NCI-H510A treated with DMSO at 0.1 percent for 48 hours (cell line): ENCODE results near the gene UGT1A8.

Experiments used
- DNase-seq: peaks from one replicate; lab custom pipeline; 2025; lab: John Stamatoyannopoulos, UW

UGT1A8 gene

DNA sequence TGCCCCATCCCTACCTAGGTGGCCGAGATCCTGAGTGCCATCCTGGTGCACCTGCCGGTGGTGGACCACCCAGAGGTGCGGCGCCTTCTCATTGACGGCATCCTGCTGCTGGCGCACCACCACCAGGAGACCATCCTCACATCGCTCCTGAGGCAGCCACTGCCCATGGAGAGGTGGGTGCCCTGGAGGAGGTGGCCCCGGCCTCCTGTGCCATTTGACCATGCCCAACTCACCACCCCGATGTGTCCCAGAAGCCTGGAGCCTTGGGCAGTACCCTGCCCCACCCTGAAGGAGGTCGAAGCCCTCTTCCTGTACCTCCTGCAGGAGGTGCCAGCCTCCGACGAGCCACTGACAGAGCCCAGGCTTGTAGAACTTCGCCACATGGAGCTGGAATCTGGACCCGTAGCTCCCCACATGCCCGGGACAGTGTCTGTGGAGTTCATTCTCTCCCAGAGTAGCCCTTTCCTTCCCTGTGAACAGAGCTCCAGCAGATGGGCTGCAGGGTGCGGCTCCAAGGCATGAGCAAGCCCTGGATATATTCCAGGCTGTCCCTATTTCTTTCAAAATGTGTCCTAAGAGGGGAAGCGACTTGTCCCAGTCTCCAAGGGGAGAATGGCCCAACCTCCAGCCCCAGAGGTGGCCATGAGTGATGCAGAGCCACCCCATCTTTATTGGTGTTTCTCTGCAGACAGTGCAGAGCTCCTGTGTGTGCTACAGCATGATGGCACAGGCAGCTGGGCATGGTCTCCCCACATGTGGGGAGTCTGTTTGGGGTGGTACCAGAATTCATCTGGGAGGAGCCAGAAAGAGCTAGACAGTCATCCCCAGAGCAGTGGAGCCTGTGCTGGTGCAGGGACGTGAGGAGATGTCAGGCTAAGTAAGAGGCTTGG, 202.7 kb downstream of the UGT1A8 start:
- no peak for DNase-seq

DNA sequence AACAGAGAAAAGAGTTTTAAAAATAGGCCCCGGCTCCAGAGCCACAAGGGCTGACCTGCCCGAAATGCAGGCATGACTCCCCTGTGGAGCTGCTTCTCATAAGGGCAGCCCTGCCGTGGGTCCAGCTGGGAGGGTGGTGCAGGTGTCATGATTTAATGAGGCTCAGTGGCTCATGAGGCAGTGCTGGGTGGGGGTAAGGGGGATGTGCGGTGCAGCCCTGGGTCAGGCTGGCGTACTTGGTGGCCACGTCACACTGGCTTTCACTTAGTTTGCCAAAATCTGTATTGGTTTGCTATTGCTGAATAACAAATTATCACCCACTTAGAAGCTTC, 203.3 kb downstream of the UGT1A8 start:
- no peak for DNase-seq

DNA sequence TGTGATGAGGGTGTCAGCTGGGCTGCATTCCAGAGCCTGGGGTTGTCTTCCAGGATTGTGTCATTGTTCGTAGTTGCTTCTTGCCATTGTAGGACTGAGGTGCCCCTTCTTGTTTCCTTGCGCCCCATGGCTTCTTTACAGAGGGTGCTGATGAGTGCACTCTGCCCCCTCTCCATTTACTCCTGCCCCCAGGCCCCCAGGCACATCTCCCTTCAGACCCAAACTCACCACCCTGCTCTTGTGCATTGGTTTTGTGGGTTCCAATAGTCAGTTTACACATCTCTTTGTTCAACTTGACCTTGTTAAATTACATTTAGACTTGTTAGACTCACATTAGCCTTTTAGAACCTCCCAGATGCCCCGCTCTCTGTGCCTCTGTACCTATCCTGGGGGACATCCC, 203.8 kb downstream of the UGT1A8 start:
- no peak for DNase-seq

DNA sequence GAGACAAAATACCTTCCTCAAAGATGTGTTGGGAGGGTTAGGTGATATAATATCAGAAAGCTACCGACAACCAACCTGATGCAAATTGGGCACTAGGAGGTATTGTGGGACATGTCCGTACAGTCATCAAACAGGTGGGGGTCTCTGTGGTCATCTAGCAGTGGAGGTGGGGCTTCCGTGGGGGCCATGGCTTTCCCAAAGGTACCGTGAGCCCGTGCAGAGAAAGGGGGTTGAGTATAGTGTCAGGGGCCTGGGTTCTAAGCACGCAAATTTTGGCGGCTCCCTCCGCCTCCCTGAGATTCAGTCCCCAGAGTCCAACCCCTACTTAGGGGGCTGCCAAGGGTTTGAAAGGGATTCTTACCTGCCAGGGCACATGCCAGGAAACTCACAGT, 204.3 kb downstream of the UGT1A8 start:
- no peak for DNase-seq

DNA sequence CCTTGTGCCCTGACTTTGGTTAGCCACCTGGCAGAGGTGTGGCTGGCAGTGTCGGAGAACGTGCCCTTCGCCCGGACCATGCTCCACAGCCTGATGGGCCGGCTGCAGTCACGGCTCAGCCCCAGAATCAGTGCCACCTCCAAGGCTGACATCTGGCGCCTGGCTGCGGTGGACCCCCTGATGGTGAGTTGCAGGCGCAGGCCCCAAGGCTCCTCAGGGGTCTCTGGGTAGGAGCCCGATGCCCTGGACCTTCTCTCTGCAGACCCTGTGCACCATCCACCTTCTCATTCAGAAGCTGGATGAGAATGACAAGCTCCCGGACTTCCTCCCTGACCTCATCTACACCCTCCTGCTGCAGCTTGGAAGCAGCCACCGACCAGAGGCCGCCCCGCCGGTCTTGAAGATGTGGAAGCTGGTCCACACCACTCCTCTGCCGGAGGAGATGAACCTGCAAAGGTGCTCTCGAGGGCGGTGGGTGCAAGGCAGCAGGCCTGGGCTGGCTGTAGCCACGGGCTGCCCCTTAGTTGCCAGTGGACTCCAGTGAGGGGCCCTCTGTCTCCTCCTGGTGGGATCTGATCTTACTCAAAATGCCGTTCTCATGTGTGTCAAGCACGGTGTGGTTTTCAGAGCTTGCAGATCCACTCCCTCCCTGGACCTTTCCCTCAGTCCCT, 204.8 kb downstream of the UGT1A8 start:
- DNase-seq = no peak
